OCI-LY1 (cell line): Measurements from ENCODE around the gene FAM47C.

Experiments used
- EZH2 ChIP-seq: fragments of 200-600 bp; sonication (generic), shearing (Covaris generic); IDR thresholded peaks from 2 replicates; pipeline ENCODE4 v1.8.0; 2017; ENCODE audit warnings: borderline replicate concordance, mixed run types, mild to moderate bottlenecking, antibody characterized with exemption, low read length, moderate library complexity, mixed read lengths
- TF ChIP-seq, protein P1 (sequence below): fragments of 200-600 bp; sonication (generic), shearing (Covaris generic); IDR thresholded peaks from 2 replicates; pipeline ENCODE4 v1.5.1; 2017; ENCODE audit warnings: mild to moderate bottlenecking, antibody characterized with exemption, low read length, moderate library complexity, mixed read lengths

DNA sequence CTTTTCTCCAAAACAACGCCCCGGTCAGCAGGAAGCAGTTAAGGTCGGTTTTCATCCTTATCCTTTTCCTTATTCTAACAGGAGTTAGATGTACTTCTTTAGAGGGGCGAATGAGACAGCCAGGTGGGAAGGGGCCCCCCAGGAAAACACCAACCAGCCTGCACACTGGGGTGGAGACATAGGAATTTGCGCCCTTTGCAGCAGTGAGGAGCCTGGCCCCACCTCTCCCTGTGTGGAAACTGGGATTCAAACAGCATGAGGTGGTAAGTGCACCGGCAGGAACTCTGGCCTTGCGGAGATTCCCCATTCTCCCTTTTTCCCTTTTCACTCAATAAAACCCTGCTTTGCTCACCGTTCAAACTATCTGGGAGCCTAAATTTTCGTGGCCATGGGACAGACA lies 8.0 kb upstream of the FAM47C start:
- TF ChIP-seq, protein P1, sequence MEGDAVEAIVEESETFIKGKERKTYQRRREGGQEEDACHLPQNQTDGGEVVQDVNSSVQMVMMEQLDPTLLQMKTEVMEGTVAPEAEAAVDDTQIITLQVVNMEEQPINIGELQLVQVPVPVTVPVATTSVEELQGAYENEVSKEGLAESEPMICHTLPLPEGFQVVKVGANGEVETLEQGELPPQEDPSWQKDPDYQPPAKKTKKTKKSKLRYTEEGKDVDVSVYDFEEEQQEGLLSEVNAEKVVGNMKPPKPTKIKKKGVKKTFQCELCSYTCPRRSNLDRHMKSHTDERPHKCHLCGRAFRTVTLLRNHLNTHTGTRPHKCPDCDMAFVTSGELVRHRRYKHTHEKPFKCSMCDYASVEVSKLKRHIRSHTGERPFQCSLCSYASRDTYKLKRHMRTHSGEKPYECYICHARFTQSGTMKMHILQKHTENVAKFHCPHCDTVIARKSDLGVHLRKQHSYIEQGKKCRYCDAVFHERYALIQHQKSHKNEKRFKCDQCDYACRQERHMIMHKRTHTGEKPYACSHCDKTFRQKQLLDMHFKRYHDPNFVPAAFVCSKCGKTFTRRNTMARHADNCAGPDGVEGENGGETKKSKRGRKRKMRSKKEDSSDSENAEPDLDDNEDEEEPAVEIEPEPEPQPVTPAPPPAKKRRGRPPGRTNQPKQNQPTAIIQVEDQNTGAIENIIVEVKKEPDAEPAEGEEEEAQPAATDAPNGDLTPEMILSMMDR: no peak
- no peak for TF ChIP-seq EZH2
